KMS-11 (cell line): ENCODE data around the gene TRPM1.

Experiments used
- H2AFZ ChIP-seq: fragments of 200-600 bp; sonication (generic); 2 replicates; pipeline ENCODE4 v1.6.1; 2016; ENCODE audit warnings: antibody characterized with exemption, mixed run types, low read depth
- H3K27ac ChIP-seq: fragments of 200-600 bp; sonication (generic); 2 replicates; pipeline ENCODE4 v1.6.1; 2016; ENCODE audit warnings: mild to moderate bottlenecking, mixed run types
- H3K27me3 ChIP-seq: fragments of 200-600 bp; sonication (generic); 2 replicates; pipeline ENCODE4 v1.6.1; 2017; ENCODE audit warnings: mild to moderate bottlenecking, low read depth, mixed run types, moderate library complexity; ENCODE audit not compliant: insufficient read depth
- H3K36me3 ChIP-seq: fragments of 200-600 bp; sonication (generic); 2 replicates; pipeline ENCODE4 v1.6.1; 2017; ENCODE audit warnings: mild to moderate bottlenecking, mixed run types; ENCODE audit not compliant: insufficient read depth
- H3K4me1 ChIP-seq: fragments of 200-600 bp; sonication (generic); 2 replicates; pipeline ENCODE4 v1.6.1; 2016; ENCODE audit warnings: mild to moderate bottlenecking, low read depth, mixed run types; ENCODE audit not compliant: poor library complexity, severe bottlenecking
- H3K4me2 ChIP-seq: fragments of 200-600 bp; sonication (generic); 2 replicates; pipeline ENCODE4 v1.7.0; 2016; ENCODE audit warnings: mild to moderate bottlenecking, mixed run types
- H3K4me3 ChIP-seq: fragments of 200-600 bp; sonication (generic); IDR thresholded peaks from 2 replicates; pipeline ENCODE4 v1.6.1; 2017; ENCODE audit warnings: low read depth, low read length, mixed read lengths; ENCODE audit not compliant: insufficient read depth
- H3K79me2 ChIP-seq: fragments of 200-600 bp; sonication (generic); 2 replicates; pipeline ENCODE4 v1.6.1; 2016; ENCODE audit warnings: low read depth, mixed run types; ENCODE audit not compliant: insufficient read depth
- H3K9ac ChIP-seq: fragments of 200-600 bp; sonication (generic); 2 replicates; pipeline ENCODE4 v1.6.1; 2016; ENCODE audit warnings: mild to moderate bottlenecking, mixed run types
- H4K20me1 ChIP-seq: fragments of 200-600 bp; sonication (generic); 2 replicates; pipeline ENCODE4 v1.6.1; 2016; ENCODE audit warnings: mild to moderate bottlenecking, mixed run types; ENCODE audit not compliant: insufficient read depth
- CTCF ChIP-seq: fragments of 200-600 bp; sonication (generic); conservative IDR thresholded peaks from 2 replicates; pipeline ENCODE4 v1.6.1; 2017; ENCODE audit warnings: low read depth, mild to moderate bottlenecking, antibody characterized with exemption, low read length, moderate library complexity, mixed read lengths

The TRPM1 gene

GRCh38 chr15:31047437-31047836 is 54.1 kb downstream of the TRPM1 start:
- no peaks in the 10 kb centered on the region for H3K36me3 ChIP-seq
- H4K20me1 ChIP-seq, result no peaks in the 10 kb centered on the region
- H3K4me1 ChIP-seq, result no peaks in the 10 kb centered on the region
- H3K4me2 ChIP-seq, result no peak overlapping the region
- H3K4me3 ChIP-seq, result no peak overlapping the region
- no peaks in the 10 kb centered on the region for H3K79me2 ChIP-seq
- TF ChIP-seq CTCF, result no peak
- no peak overlapping the region for H3K27ac ChIP-seq
- no peak overlapping the region for H3K9ac ChIP-seq
- H2AFZ ChIP-seq, result no peak overlapping the region
- no peaks in the 10 kb centered on the region for H3K27me3 ChIP-seq

GRCh38 chr15:31046759-31047359 is 54.7 kb downstream of the TRPM1 start:
- TF ChIP-seq CTCF, result no peak

GRCh38 chr15:31045606-31046005 is 55.9 kb downstream of the TRPM1 start:
- Histone ChIP-seq H3K27me3 (no peaks in the 10 kb centered on the region), H3K4me2 (no peak overlapping the region), H3K27ac (no peak overlapping the region), H3K4me3 (no peak overlapping the region), H2AFZ (no peak overlapping the region), H4K20me1 (no peaks in the 10 kb centered on the region), H3K9ac (no peak overlapping the region), H3K79me2 (no peaks in the 10 kb centered on the region), H3K36me3 (no peaks in the 10 kb centered on the region), H3K4me1 (no peaks in the 10 kb centered on the region)
- no peak for TF ChIP-seq CTCF

More at GRCh38 chr15:31046759-31047359, 54.7 kb downstream of the TRPM1 start:
- no peak overlapping the region for H3K27ac ChIP-seq
- no peaks in the 10 kb centered on the region for H3K27me3 ChIP-seq
- no peak overlapping the region for H3K4me3 ChIP-seq
- H2AFZ ChIP-seq, result no peak overlapping the region
- no peaks in the 10 kb centered on the region for H3K36me3 ChIP-seq
- H3K4me1 ChIP-seq, result no peaks in the 10 kb centered on the region
- no peaks in the 10 kb centered on the region for H4K20me1 ChIP-seq
- no peaks in the 10 kb centered on the region for H3K79me2 ChIP-seq
- H3K9ac ChIP-seq, result no peak overlapping the region
- H3K4me2 ChIP-seq, result no peak overlapping the region

- H3K9ac ChIP-seq, result no peak overlapping the region
- H3K36me3 ChIP-seq, result no peaks in the 10 kb centered on the region
- no peak overlapping the region for H3K4me3 ChIP-seq
- no peaks in the 10 kb centered on the region for H4K20me1 ChIP-seq
- H3K27ac ChIP-seq, result no peak overlapping the region
- no peaks in the 10 kb centered on the region for H3K4me1 ChIP-seq
- no peaks in the 10 kb centered on the region for H3K79me2 ChIP-seq
- TF ChIP-seq CTCF, result no peak
- H3K27me3 ChIP-seq, result no peaks in the 10 kb centered on the region
- no peak overlapping the region for H2AFZ ChIP-seq
- no peak overlapping the region for H3K4me2 ChIP-seq
Measured at GRCh38 chr15:31042751-31043150, 58.8 kb downstream of the TRPM1 start.
